Measurements from ENCODE around the gene DSCAML1.

Gene DSCAML1

DNA sequence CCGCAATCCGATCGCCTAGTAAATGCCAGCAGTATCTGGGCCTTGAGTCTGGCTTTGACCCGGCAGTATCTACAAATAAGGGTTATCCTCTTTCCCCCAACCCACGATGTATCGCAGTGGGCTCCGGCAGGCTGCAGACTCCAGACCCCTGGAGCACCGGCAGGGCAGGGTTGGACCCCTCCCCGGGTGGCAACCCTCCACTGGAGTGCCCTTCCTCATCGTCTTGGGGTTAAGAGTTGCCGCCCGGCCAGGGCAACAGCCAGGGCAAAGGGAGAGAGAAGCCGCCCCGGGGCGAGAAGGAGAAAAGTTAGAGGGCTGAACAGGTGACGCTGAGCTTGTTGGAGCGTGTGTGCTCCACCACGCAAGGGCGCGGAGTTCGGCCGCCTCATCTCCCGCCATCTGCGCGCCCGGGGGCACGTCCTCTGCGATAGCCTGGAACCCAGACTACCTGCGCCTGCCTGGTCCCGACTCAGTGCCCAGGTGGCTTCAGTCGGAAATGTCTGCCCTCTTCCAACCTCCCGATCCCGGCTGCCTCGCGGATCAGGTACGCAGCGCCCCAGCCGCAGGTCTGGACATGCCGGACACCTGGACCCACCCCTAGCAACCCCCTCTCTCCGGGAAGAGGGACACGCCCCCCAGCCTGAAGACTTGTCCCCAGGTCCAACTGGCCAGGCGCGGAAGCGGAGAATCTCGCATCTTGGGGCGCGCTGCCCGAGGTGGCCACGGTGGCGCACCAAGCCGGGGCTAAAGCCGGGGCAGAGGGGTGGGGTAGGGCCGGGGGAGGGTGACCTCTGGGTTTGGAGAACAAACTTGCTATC lies 1.2 kb downstream of the DSCAML1 start:
- TF ChIP-seq, protein P1, sequence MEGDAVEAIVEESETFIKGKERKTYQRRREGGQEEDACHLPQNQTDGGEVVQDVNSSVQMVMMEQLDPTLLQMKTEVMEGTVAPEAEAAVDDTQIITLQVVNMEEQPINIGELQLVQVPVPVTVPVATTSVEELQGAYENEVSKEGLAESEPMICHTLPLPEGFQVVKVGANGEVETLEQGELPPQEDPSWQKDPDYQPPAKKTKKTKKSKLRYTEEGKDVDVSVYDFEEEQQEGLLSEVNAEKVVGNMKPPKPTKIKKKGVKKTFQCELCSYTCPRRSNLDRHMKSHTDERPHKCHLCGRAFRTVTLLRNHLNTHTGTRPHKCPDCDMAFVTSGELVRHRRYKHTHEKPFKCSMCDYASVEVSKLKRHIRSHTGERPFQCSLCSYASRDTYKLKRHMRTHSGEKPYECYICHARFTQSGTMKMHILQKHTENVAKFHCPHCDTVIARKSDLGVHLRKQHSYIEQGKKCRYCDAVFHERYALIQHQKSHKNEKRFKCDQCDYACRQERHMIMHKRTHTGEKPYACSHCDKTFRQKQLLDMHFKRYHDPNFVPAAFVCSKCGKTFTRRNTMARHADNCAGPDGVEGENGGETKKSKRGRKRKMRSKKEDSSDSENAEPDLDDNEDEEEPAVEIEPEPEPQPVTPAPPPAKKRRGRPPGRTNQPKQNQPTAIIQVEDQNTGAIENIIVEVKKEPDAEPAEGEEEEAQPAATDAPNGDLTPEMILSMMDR (conservative IDR thresholded peaks at IDR 0.05; ENCODE audit: low read depth, low read length), result no peak
- no peak overlapping the region for H3K4me3 ChIP-seq (ENCODE audit: low read depth, low read length)
- no peak for DNase-seq (ENCODE audit: low read depth)

DNA sequence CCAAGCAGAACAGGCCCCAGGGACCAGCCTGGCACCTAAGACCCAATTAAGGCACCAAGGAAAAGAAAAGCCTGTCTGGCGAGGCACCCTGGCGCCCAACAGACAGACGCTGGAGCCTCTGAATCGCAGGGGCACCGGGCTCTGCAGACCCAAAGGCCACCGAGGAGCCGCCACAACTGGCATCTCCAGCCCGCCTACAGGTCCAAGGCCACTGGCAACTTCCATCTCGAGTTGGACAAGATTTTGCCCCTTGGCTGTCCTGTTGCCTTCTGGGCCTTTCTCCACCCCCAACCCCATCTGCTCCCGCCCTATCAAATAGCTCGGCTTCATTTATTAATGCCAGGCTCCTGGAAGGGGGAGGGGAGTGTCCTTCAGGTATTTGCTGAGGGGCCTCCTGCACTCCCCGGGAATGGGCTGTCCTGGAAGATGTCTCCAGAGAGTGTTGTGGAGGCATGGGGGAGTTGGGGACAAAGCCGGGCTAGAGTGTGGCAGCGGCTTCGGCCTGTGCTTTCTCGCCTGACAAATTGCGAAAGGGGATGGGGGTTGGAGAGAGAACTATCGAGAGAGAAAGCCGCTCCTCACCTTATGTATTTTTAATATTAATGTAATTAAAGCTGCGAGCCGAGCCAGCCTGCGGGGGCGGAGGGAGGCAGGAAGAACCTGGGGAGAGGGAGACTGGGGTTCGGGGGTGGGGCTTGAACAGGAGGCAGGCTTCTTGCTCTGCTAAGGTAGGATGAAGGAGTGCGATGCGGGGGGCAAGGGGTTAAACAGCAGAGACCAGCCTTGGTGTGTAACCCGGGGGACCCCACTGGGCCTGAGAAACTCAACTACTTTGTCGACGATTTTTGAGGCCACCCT lies 2.0 kb downstream of the DSCAML1 start:
- no peak for DNase-seq (ENCODE audit: low read depth)
- H3K4me3 ChIP-seq (ENCODE audit: low read depth, low read length), result no peak overlapping the region
- TF ChIP-seq, protein P1 (conservative IDR thresholded peaks at IDR 0.05; ENCODE audit: low read depth, low read length), result no peak

DNA sequence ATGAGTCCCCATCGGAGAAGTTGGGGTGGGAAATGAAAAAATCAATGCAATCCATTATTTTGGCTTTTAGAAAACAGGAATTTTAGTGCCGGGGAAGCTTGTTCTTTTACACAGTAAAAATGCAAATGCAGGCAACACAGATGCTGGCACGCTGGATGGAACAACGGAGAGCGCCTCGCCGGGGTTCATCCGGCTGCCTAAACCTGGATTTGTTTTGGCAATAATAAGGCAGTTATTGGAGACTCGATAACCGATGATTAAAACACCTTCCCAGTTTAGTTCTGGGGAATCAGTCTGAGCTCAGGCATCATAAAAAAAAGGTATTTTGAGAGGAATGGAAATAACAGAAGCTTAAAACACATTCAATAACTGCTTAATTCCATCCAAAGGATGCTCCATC lies 2.9 kb downstream of the DSCAML1 start:
- H3K4me3 ChIP-seq (ENCODE audit: low read depth, low read length), result no peak overlapping the region
- no peak for DNase-seq (ENCODE audit: low read depth)
- TF ChIP-seq, protein P1 (conservative IDR thresholded peaks at IDR 0.05; ENCODE audit: low read depth, low read length), result no peak

DNA sequence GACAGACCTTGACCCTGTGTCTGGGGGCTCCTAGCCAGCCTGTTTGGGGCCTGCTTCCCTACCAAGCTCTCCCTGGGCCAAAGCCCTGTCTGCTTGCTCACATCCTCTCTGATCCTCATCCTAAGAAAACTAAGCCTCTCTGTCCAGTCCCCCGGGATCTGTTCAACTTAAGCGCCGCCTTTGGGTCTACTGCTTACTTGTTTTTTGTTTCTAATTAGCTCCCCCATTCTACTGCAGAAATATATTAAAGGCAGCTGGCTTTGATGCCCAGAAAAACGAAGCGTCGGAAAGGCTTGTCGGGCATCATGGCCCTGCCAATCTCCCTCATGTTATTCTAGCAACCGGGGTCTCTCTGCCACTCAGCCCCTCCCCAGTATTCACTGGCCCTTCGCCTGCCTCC lies 3.4 kb downstream of the DSCAML1 start:
- no peak for DNase-seq (ENCODE audit: low read depth)
- TF ChIP-seq, protein P1 (conservative IDR thresholded peaks at IDR 0.05; ENCODE audit: low read depth, low read length), result no peak
- H3K4me3 ChIP-seq (ENCODE audit: low read depth, low read length), result no peak overlapping the region

DNA sequence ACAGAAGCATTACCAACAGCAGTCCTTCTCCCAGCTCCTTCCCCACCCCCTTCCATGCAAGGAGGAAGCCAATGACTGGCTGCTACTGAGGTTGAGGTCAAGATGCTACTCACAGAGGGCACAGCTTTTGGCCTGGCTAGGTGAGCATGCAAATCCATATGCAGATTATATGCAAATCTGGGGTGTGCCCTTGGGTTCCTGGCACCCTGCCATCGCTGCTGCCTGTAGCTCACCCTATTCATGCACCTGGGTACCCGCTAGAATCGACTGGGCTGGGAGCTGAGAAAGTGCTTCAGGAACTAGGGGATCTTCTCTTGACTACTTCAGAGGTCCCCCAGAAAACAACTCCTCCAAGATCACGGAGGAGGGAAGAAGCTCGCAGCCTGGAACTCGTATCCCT lies 4.0 kb downstream of the DSCAML1 start:
- TF ChIP-seq, protein P1 (conservative IDR thresholded peaks at IDR 0.05; ENCODE audit: low read depth, low read length), result no peak
- DNase-seq (ENCODE audit: low read depth), result no peak
- H3K4me3 ChIP-seq (ENCODE audit: low read depth, low read length), result no peak overlapping the region

DNA sequence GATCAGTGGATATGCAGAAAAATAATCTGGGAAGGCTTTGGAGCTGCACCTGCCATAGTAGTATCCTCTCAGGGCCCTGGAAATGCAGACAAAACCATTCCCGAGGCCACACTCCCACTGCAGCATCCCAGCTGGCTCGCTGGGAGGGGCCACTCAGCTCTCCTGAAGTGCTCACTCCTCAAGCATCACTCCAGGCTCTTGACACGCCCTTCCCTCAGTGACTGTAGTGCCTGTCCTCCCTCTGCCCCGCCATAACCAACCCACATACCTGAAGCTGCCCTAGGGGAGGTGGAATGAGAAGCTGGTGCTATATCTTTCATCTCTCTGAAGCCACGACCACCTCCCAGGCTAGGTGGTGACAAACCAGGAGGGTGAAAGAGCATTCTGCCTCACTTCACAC lies 4.8 kb downstream of the DSCAML1 start:
- TF ChIP-seq, protein P1 (conservative IDR thresholded peaks at IDR 0.05; ENCODE audit: low read depth, low read length), result no peak
- H3K4me3 ChIP-seq (ENCODE audit: low read depth, low read length), result no peak overlapping the region
- DNase-seq (ENCODE audit: low read depth), result no peak

All from choroid plexus epithelial cell (primary cell).